Measurements from ENCODE around the gene KLK4. TPM values are rescaled to one million over a fixed set of nuclear protein-coding genes. Genes with fewer than 3 reads are reported as not detected.

KLK4 gene
- total and polyA plus RNA-seq, 2 donors (not counting 3 experiments of a cell fraction or from before 2014, with no cell fraction given) = not detected

GRCh38 chr19:50899569-50899968, 11.6 kb downstream of the KLK4 start:
- Histone ChIP-seq H4K20me1 (replicated peaks; ENCODE audit: control insufficient read depth, extremely low read depth, insufficient read depth, low read length) (no peaks in the 10 kb centered on the region), H3K36me3 (ENCODE audit: control insufficient read depth in 2 of 2, extremely low read depth in 1 of 2, insufficient read depth in 2 of 2, low read length in 2 of 2) (no peaks in the 10 kb centered on the region), H3K79me2 (ENCODE audit: control insufficient read depth, insufficient read depth, low read length) (no peaks in the 10 kb centered on the region), H3K27me3 (ENCODE audit: control insufficient read depth in 2 of 2, insufficient read depth in 2 of 2, low read length in 2 of 2) (no peaks in the 10 kb centered on the region), H2AFZ (ENCODE audit: low read depth, low read length) (no peak overlapping the region), H3K27ac (ENCODE audit: insufficient read depth, low read depth, low read length) (no peak overlapping the region), H3K4me3 (replicated peaks in 1 of 3; ENCODE audit: insufficient read depth in 1 of 3, low read depth in 1 of 3, low read length in 3 of 3) (no peak overlapping the region), H3K4me1 (ENCODE audit: control insufficient read depth, extremely low read depth, insufficient read depth, low read length) (no peaks in the 10 kb centered on the region), H3K9ac (replicated peaks; ENCODE audit: extremely low read depth, insufficient read depth, low read length) (no peak overlapping the region), H3K9me1 (replicated peaks; ENCODE audit: control insufficient read depth, extremely low read depth, insufficient read depth, low read length) (no peaks in the 10 kb centered on the region), H3K4me2 (ENCODE audit: insufficient read depth, low read length) (no peak overlapping the region), H3K9me3 (replicated peaks; ENCODE audit: control insufficient read depth, insufficient read depth, low read length) (no peaks in the 10 kb centered on the region)
- no peak for FAIRE-seq
- dilution Hi-C loops (cut with MboI; ENCODE audit: extremely low pct_ligation_motif_present, low sequenced_read_pairs) (no loop called here), intact Hi-C loops (cut with micrococcal nuclease) (no loop called here)
- no TSS peak for BruUV-seq (replicated peaks)
- DNase-seq (ENCODE audit: low read depth, low spot score) = no peak
- ChIA-PET CTCF (interaction anchor here (1.4 kb wide), 1 partner anchor 22 kb away, joined by 3 read pairs; no protein-coding TSS in a partner anchor), POLR2A (no interaction called here)
- TF ChIP-seq CTCF (IDR thresholded peaks at IDR 0.05; ENCODE audit: extremely low read depth in 1 of 2, insufficient read depth in 1 of 2, low read depth in 1 of 2, low read length in 2 of 2) = no peak
- TF ChIP-seq MYC (IDR thresholded peaks at IDR 0.05; ENCODE audit: low read depth, low read length) = no peak
- TF ChIP-seq FOS (IDR thresholded peaks at IDR 0.05; ENCODE audit: borderline replicate concordance, insufficient read depth, low read length) = no peak
- no peak for TF ChIP-seq JUN (IDR thresholded peaks at IDR 0.05; ENCODE audit: borderline replicate concordance, insufficient read depth, insufficient read length, low read depth)
- TF ChIP-seq EZH2 (IDR thresholded peaks at IDR 0.05; ENCODE audit: borderline replicate concordance, low read depth, low read length, severe bottlenecking) = no peak
- TF ChIP-seq POLR2A (IDR thresholded peaks at IDR 0.05; ENCODE audit: low read depth, low read length) = no peak
- TF ChIP-seq GATA2 (IDR thresholded peaks at IDR 0.05; ENCODE audit: insufficient read depth, insufficient read length, low read depth, low read length) = no peak
- TF ChIP-seq MAX (IDR thresholded peaks at IDR 0.05; ENCODE audit: insufficient read depth, insufficient read length) = no peak
- no peak for TF ChIP-seq POLR2AphosphoS5 (IDR thresholded peaks at IDR 0.05; ENCODE audit: insufficient read depth, low read depth, low read length)
